GM10847 (cell line): ENCODE data around the gene COL27A1.

Source experiments
- POLR2A ChIP-seq: IDR thresholded peaks from 2 replicates; pipeline ENCODE4 v1.6.1; 2011; ENCODE audit not compliant: insufficient read length; ENCODE audit errors: extremely low read depth

The COL27A1 gene

DNA sequence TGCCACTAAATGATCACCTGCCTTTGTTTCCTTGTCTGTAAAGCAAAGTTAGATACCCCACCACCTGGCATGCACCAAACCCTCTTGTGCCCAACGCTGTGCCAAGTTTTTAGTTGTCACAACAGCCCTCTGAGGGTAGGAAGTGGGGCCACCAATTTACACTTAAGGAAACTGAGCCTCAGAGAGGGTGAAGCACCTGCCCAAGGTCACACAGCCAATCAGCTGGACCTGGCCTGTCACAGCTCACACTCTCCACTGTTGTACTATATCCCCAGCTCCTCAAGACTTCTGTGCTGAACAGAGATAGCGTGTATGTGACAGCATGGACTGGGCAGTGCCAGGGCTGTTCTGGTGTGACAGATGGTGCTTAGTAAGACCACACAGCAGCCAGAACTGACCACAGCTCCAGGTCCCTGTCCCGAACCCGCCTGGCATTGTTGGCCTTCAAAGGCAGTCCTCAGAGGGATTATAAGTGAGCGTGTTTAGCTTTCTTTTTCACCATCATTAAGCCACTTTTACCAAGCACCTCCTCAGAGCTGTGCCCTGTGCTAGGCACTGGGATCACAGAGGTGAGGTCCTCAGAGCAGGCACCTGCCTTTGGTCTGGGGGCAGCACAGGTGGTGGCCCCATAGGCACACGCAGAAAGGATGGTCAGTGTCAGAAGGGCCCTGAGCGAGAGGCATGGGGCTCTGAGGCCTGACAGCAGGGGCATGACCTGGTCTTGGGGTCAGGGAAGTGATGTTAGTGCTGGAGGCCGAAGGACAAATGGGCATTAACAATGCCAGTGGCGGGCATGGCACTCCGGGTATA, 71.1 kb downstream of the COL27A1 start:
- TF ChIP-seq POLR2A, result no peak

GRCh38 chr9:114227288-114228015, 72.1 kb downstream of the COL27A1 start:
- TF ChIP-seq POLR2A, result no peak

GRCh38 chr9:114228016-114228808, 72.9 kb downstream of the COL27A1 start:
- no peak for TF ChIP-seq POLR2A

- TF ChIP-seq POLR2A, result no peak
Measured at GRCh38 chr9:114229295-114229694, 74.0 kb downstream of the COL27A1 start.

DNA sequence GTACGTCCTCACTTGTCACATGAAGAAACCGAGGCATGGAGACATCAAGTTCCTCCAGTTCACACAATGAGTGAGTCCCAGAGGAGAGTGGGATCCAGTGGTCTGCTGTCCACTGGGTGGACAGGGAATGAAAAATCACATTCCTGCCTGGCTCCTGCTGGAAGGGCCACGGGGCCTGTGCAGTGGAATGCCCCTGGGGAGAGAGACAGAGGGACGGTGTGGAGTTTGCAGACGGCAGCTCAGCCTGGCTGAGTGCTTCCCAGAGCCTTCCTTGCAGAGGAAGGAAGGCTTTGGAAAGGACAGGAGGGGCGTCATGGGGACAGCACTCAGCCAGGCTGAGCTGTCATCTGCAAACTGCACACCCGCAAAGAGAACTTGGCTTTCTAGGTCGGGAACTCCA, 74.7 kb downstream of the COL27A1 start:
- TF ChIP-seq POLR2A, result no peak

- no peak for TF ChIP-seq POLR2A
Measured at GRCh38 chr9:114231273-114231672, 75.9 kb downstream of the COL27A1 start.

DNA sequence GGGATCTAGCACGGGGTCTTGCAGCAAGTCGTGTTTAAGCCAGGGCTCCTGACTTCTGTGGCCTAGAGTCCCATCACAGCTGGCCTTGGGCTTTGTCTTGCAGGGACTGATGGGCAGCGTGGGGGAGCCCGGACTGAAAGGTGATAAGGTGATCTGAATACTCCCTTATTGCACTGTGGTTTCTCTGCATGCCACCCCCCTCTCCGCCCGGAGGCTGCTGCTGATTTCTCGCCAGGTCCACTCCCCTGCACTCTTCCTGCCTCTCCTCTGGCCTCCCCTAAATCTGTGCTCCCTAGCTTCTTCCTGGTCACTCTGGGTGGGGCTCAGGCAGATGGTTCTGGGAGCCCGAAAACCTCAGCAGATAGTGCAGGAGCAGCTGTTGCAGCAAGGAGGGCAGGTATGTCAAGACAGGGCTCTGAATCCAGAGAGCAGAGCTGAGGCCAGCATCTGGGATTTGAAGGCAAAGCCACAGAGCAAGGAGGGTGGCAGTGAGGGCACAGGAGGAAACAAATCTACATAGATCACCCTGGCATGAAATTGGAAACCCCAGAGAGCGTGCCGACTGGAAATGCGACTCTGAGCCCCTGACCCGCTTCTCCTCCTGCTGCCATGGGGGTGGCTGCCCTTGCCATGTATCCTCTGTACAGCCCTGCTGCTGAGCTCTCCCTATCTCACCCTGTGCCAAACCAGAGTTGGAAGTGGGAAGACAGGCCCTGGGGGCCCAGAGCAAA, 76.5 kb downstream of the COL27A1 start:
- TF ChIP-seq POLR2A, result no peak

GRCh38 chr9:114233491-114234185, 78.3 kb downstream of the COL27A1 start:
- TF ChIP-seq POLR2A, result no peak

- no peak for TF ChIP-seq POLR2A
Measured at GRCh38 chr9:114235033-114235661, 79.8 kb downstream of the COL27A1 start.

DNA sequence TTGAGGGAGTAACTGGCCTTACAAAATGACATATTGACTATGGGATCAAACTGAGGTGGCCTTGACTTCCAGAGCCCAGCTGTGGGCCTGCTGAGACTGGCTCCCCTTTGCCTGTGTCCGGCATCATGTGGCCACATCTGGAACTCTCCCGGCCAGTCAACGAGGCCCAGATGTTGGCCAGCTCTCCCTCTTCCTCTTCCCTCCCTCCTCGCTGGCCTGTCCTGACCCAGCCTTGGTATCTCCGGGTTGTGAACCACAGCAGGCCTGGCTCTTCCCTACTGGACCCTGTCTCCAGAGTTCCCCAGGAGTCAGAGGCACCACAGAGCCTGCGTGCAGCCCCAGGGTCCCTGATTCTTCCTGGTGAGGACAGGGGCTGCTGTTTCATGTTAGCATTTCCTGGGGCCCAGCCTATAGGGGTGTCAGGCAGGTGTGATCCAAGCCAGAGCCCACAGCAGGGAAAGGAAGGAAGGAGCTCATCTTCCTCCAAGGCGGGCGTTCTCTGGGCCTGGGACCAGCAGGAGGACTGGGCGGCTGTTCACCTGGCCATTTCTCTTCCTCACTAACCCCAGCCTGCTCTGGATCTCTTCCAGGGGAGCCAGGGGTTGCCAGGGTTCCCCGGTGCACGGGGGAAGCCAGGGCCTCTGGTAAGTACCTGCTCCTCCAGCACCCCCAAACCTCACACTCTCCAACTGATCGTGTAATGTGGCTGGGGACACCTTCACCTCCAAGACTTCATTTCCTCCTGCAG, 81.2 kb downstream of the COL27A1 start:
- TF ChIP-seq POLR2A, result no peak

DNA sequence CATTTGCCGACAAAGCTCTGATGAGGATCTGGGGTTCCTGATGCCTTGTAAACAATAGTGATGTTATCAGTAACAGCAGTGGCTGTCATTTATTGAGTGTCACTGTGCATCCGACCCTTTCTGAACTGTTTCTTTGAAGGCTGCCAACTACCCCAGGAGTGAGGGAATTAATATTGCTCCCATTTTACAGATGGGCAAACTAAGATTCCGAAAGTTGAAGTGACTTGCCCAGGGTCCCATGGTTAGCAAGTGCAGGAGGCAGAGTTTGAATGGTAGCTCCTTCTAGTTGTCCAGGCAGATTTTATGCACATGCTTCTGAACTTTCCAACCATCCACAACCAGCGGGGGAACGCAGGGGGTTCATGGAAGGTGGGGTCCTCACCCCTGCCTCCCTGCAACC, 81.9 kb downstream of the COL27A1 start:
- no peak for TF ChIP-seq POLR2A

GRCh38 chr9:114237781-114238180, 82.4 kb downstream of the COL27A1 start:
- no peak for TF ChIP-seq POLR2A

- no peak for TF ChIP-seq POLR2A
Measured at GRCh38 chr9:114238472-114238871, 83.1 kb downstream of the COL27A1 start.
